ENCODE results near the gene UNC13A.
A peak's percentile ranks its signal among the peaks of the same experiment; 100 is the strongest.

The UNC13A gene

GRCh38 chr19:17557466-17557865 is 130.7 kb downstream of the UNC13A start:
- no peak overlapping the region for H3K27ac ChIP-seq
- TF ChIP-seq, protein P1, sequence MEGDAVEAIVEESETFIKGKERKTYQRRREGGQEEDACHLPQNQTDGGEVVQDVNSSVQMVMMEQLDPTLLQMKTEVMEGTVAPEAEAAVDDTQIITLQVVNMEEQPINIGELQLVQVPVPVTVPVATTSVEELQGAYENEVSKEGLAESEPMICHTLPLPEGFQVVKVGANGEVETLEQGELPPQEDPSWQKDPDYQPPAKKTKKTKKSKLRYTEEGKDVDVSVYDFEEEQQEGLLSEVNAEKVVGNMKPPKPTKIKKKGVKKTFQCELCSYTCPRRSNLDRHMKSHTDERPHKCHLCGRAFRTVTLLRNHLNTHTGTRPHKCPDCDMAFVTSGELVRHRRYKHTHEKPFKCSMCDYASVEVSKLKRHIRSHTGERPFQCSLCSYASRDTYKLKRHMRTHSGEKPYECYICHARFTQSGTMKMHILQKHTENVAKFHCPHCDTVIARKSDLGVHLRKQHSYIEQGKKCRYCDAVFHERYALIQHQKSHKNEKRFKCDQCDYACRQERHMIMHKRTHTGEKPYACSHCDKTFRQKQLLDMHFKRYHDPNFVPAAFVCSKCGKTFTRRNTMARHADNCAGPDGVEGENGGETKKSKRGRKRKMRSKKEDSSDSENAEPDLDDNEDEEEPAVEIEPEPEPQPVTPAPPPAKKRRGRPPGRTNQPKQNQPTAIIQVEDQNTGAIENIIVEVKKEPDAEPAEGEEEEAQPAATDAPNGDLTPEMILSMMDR (conservative IDR thresholded peaks at IDR 0.05), result no peak

- TF ChIP-seq, protein P1 (conservative IDR thresholded peaks at IDR 0.05), result no peak
Measured at GRCh38 chr19:17556995-17557394, 131.2 kb downstream of the UNC13A start.

DNA sequence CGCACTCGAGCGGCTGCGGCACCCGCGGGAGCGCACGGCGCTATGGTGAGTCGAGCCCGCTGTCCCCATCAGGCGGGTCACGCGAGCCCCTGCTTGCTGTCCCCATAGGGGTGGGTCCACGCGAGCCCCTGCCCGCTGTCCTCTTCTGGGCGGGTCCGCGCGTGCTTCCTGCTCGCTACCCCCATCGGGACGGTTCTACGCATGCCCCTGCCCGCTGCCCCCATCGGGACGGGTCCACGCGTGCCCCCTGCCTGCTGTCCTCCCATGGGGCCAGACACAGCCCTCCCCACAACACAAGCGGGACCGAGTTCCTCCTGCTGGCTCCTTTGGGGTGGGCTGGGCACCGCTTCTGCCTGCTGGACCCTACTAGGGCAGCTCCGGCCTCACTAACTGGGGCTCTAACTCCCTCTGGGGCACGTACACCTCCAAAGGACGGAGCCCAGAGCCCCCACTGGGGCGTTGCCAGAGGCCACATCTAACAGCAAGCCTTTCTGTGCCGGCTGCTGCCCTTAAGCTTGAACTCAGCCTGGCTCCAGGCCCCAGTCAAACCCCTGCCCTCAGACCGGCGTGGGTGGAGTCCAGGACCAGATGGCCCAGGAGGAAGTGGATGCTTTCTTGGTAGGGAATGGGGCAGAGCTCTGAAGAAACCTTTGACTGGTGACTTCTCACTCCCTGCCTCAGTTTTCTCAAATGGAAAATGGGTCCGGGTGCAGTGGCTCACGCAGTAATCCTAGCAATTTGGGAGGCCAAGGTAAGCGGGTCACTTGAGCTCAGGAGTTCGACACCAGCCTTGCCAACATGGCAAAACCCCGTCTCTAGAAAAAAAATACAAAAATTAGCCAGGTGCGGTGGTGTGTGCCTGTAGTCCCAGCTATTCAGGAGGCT is 132.0 kb downstream of the UNC13A start:
- H3K27ac ChIP-seq, result peak overlapping the region; percentile 84
- TF ChIP-seq, protein P1 (conservative IDR thresholded peaks at IDR 0.05), result no peak; the same call in 1 of the 2 replicates

More at GRCh38 chr19:17556995-17557394, 131.2 kb downstream of the UNC13A start:
- H3K27ac ChIP-seq, result peak overlapping the region; percentile 84

DNA sequence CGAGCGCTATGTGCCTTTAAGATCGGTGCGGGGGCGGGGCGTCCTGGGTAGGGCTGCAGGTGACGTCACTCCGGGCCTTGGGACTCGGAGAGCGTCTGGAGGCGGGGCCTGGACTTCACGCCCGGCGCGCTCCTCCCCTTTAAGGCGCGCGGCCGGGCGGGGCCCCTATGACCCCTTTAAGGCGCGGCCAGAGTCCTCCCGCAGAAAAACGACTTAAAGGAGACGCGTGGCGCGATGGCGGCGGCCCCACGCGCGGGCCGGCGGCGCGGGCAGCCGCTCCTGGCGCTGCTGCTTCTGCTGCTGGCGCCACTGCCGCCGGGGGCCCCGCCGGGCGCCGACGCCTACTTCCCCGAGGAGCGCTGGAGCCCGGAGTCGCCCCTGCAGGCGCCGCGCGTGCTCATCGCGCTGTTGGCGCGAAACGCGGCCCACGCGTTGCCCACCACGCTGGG is 132.7 kb downstream of the UNC13A start, which contains the start of gene COLGALT1:
Gene COLGALT1 (plus strand): TSS at position 170 of the 449 bp plus-strand sequence. CDS start 65 bp downstream, at position 235.
- peak within 1 kb of the TSS; percentile 84 for H3K27ac ChIP-seq

DNA sequence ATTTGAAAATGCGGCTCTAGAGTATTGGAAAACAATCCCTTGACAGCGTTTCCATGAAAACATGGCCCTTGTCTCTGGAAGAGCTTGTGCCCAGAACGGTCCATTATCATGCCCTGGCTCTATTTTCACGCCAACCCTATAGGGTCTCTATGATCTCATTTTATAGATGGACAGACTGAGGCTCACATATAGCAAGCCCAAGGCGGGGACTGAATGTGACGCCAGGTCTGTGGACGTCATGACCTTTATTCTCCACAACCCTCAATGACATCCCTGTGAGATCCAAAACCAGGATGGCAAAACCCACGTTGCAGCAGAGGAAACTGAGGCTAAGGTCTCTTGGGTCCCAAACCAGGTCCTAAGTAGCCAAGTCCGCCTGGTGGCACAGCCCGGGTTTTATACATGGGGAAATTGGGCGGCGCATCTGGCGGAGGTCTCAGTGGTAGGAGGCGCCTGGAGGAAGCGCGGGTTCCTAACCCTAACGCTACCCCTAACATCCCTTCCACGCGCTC is 133.1 kb downstream of the UNC13A start:
- TF ChIP-seq, protein P1 (conservative IDR thresholded peaks at IDR 0.05), result no peak
- peak overlapping the region; percentile 84; the same call in 1 of the 2 replicates for H3K27ac ChIP-seq

More for the DNA sequence above, 132.7 kb downstream of the UNC13A start, which contains the start of gene COLGALT1:
- TF ChIP-seq, protein P1 (conservative IDR thresholded peaks at IDR 0.05), result no peak

- H3K27ac ChIP-seq, result peak overlapping the region; percentile 47
- TF ChIP-seq, protein P1 (conservative IDR thresholded peaks at IDR 0.05), result no peak
Measured at GRCh38 chr19:17553256-17553655, 134.9 kb downstream of the UNC13A start.

DNA sequence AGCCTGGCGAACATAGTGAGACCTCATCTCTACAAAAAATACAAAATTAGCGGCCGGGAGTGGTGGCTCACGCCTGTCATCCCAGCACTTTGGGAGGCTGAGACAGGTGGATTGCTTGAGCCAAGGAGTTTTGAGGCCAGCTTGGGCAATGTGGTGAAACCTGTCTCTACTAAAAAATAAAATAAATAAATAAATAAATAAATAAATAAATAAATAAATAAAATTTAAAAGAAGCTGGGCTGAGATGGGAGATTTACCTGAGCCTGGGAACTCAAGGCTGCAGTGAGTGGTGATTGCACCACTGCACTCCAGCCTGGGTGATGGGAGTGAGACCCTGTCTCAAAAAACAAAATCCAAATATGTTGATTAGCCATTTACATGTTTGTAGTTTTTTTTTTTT is 135.4 kb downstream of the UNC13A start:
- H3K27ac ChIP-seq, result peak overlapping the region; percentile 47

All from VCaP (cell line).